GM21360 (cell line): ENCODE data around the gene VPS26A.
"Not testable (repeated sequence)": the region's sequence is repeated elsewhere in the genome, so short reads cannot be mapped to it uniquely, and the experiment has no call there.

Experiments
- ATAC-seq: cut with Tn5 transposase; IDR thresholded peaks from one replicate; pipeline ENCODE4 v1.9.1; 2021; ENCODE audit warnings: mild to moderate bottlenecking, moderate library complexity; ENCODE audit not compliant: unreplicated experiment

The VPS26A gene

DNA sequence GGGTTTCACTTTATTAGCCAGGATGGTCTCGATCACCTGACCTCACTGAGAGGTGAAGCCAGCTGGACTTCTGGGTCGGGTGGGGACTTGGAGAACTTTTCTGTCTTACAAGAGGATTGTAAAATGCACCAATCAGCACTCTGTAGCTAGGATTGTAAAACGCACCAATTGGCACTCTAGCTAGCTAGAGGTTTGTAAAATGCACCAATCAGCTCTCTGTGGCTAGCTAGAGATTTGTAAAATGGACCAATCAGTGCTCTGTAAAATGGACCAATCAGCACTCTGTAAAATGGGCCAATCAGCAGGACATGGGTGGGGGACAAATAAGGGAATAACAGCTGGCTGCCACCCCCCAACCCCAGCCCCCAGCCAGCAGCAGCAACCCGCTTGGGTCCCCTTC, 51.3 kb downstream of the VPS26A start:
- ATAC-seq: not testable (repeated sequence)

DNA sequence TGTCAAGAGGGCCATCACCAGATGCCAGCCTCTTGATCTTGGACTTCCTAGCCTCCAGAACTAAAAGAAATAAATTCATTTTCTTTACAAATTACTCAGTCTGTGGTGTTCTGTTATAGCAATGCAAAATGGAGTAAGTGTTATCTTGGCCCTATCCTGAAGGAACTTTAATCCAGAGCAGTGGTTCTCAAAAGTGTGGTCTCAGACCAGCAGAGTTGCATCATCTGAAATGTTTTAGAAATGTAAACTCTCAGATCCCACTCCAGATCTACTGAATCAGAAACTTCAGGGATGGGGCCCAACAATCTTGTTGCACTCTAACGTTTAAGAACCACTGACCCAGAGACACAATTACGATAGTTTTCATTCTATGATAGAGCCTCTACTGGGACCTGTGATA, 52.8 kb downstream of the VPS26A start:
- no peak for ATAC-seq

DNA sequence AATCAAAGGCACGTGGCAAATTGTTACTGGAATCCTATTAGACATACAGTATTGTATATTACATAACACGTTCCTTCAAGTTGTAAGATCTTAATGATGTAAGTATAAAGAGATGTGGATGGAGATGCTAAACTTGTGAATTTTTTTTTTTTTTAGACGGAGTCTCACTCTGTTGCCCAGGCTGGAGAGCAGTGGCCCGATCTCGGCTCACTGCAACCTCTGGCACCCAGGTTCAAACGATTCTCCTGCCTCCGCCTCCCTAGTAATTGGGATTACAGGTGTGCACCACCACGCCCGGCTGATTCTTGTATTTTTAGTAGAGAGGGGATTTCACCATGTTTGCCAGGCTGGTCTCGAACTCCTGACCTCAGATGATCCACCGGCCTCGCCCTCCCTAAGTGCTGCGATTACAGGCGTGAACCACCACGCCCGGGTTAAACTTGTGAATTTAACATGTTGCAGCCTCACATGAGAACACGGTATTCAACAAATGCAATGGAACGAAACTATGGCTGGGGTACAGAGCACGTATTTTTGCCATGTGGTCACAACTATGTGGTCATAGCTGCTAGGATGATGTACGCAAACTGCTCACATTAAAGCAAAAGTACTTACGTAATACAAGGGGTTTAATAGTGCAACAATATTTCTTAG, 55.2 kb downstream of the VPS26A start:
- peak; percentile 22 for ATAC-seq

DNA sequence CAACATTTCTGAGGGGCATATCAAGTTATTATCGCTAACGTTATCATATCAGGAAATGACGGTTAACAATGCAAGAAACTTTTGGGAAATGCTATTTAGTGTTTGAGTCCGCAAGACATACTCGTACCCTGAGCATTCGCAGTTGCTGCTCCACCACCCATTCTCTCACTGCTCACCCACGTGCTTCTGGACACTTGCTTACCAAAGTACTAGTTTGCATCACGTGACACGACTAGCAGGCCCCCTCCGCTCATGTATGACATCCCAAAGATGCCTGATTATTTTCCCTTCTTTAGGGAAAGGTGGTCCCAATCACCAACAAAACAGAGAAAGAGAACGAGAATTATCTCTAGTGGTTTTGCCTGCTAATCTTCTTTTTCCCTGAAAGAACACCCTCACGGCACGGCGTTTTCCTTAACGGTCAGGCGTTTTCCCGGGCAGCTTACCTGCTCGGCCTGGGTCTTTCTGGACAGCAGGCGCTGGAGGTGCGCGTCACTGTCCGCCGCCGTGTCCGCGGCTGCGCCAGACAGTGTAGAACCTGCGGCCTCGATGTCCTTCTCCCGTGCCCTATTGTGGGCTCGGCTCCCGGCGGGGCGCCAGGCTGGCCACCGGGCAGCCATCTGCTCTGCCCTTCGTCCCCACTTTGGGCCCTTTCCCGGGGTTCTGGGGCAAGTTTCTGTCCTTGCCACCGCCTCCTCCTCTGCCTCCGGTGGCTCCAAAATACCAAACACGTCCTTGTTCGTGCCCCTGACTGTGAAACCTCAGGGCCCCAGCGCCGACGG, 56.0 kb downstream of the VPS26A start, which contains the start of gene SUPV3L1:
TSS of gene SUPV3L1 (plus strand) at position 492 of the 782 bp plus-strand sequence. CDS start at position 550, 58 bp downstream.
- ATAC-seq: peak; percentile 74

DNA sequence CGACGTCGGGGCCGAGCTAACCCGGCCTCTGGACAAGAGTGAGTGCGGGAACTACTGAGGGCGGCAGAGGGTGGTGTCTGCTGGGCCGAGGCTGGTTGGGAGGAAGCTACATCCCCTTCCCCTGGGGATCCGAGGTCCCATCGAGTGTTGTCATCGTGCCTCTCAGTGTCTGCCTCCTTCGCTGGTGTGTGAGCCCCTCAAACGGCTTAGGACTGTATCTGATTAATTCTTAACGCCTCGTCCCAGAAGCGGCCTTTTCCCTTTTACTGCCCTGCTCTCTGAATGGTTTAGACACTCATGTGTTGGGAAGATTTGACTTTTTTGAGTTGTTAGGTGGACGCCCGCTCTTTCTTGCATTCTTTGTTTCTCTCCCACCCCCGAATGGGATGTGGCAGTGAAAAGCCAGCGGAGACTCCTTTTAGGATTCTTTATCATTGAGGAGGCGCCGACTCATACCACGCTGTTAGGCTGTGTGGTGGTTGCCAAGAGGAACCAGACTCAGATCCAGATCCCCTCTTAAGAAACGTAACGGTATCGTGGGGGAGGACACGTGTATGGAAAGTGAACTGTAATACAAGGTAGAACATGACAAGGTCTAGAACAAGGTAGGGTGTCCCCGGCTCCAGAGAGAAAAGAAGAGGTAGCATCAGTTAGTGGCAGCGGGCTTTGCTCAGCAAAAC, 56.7 kb downstream of the VPS26A start:
- peak; percentile 31 for ATAC-seq

DNA sequence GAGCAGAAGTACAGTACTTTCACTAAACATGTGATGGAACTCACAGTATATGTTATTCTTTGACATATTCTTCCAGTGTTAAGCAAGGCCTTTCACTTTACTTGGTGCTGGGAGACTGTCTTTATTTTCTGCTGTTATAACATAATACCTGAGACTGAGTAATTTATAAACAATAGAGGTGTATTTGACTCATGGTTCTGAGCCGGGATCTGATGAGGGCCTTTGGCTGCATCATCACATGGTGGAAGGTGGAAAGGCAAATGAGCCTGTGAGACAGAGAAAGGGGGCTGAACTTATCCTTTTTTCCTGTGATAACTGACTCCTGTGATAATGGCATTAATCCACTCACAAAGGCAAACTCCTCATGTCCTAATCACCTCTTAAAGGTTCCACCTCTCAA, 57.5 kb downstream of the VPS26A start:
- no peak for ATAC-seq

DNA sequence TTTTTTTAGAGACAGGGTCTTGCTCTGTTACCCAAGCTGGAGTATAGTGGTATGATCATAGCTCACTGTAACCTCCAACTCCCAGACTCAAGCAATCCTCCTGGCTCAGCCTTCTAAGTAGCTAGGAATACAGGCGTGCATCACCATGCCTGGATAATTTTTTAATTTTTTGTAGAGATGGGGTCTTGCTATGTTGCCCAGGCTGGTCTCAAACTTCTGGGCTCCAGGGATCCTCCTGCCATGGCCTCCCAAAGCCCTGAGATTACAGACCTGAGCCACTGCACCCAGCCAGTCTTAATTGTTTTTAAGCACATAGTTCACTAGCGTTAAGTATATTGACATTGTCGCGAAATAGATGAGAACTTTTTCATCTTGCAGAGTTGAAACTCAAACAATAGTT, 58.0 kb downstream of the VPS26A start:
- ATAC-seq: no peak

DNA sequence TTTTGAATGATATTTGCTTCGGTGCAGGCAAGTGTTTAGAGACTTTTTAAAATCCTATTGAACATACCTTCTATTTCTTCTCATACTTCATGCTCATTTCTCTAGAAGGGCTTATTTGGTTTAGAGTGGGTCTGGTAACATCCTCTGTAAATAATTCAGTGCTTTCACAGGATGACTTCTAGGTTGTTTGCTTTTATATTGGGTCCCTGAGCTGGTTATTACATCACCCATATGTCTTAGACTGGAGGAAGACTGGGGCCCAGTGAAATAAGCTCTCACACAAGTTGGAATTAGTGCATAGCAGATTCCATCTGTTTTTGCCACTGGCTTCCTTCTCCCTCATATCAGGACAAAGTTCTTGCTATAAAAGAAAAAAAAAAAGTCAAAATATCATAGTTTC, 62.5 kb downstream of the VPS26A start:
- no peak for ATAC-seq

DNA sequence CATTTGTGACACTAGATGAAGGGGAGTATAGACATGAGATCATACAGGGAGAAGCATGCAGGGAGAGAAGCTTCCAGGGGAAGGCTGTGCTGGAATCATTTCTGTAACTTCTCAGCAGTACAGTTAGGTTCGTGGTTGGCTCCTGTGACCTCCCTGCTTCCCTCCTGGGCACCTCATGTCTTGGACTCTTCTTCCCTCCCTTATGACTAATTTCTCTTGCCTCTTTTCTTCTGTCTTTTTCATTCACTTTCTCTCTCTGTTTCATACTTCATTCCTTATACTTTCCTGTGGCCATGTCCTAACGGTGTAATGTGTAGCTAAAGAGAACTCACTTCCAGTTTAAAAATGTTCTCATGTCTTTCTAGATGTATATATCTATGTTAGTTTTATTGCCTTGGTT, 77.1 kb downstream of the VPS26A start:
- ATAC-seq: no peak

DNA sequence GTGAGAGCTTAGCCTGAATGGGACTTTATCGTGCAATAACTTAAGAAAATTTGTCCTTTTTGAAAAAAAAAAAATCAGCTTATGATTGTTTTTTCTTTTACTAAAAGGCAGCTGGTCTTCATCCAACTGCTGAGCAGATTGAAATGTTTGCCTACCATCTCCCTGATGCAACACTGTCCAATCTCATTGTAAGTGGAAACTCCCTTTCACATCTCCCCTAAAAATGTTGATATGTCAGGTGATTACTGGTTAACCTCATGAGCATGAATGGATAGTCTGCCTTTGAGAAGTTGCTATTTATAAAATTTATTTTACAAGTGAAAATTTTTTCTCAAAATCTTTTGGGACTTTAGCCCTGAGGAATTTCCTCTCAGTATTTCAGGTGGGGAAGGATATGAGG, 78.4 kb downstream of the VPS26A start:
- ATAC-seq: no peak

DNA sequence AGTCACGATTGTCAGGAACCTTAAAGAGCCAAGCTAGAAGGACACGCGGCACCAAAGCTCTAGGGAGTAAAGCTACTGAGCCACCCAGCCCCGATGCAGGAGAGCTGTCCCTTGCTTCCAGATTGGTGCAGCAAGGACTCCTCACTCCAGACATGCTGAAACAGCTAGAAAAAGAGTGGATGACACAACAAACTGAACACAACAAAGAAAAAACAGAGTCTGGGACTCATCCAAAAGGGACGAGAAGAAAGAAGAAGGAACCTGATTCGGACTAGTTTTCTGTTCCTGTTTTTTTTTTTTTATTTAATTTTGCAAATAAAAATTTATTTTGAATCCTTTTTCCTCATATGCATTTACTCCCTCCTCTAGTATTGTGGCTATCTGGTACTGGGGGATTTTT, 84.8 kb downstream of the VPS26A start:
- ATAC-seq: no peak

DNA sequence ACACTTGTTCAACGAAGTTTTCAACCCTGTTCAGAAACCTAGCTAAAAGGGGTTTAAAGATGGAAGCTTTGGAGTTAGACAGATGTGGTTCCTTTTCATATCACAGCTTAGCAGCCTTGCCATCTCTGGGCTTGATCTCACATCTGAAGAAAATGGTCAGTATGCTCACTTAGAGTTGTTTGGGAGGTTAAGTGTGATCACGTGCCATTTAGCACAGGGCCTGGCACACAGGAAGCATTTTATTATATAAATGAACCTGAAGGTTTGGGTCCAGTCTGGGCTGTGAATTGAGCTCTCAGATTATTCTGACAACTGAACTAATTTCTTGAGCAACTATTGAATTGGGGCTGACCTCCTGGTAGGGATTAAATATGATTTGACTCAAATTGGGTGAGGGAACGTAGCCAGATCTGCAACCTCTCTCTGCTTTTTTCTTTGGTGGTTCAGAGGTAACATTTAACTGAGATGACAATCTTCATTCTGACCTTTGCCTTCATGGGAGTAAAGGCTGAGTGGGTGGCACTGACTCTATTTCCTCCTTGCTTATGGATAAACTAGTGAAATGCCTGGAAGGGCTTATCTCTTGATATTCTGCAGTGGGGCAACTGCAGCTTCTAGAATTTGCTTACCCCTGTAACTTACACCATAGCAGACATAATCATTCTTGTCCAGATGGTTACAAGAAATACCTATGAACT, 86.0 kb downstream of the VPS26A start:
- ATAC-seq: no peak

DNA sequence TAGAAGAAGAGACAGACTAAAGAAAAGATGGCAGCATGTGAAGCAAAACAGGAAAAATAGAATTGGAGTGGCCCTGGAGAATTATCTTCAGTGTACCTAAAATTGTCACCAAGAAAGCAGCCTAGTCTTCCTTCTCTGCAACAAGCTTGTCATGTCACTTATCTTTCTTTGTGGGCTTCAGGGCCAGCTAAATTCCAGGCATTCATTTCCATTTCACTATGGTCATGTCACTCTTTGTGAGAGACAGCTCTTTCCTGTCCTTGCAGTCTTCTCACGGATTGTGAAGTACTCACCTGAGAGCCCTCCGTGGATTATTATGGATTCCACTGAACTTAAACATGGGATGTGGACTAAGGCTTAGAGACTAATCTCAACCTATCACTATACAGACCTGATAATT, 87.1 kb downstream of the VPS26A start:
- ATAC-seq: no peak

DNA sequence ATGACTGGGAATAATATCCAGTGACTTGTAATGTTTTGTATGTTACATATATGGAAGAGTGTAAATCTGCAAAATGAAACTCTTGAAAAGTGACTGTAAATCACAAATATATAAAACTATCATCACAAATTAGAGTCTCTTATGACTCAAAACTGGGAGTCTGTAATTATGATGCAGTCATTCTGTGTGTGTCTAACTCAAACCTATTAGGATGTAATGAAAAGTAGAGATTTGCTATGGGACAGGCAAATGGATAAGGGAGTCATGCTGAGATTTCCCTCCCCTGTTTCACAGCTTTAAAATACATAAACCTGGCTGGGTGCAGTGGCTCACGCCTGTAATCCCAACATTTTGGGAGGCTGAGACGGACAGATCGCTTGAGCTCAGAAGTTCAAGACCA, 87.5 kb downstream of the VPS26A start:
- no peak for ATAC-seq

DNA sequence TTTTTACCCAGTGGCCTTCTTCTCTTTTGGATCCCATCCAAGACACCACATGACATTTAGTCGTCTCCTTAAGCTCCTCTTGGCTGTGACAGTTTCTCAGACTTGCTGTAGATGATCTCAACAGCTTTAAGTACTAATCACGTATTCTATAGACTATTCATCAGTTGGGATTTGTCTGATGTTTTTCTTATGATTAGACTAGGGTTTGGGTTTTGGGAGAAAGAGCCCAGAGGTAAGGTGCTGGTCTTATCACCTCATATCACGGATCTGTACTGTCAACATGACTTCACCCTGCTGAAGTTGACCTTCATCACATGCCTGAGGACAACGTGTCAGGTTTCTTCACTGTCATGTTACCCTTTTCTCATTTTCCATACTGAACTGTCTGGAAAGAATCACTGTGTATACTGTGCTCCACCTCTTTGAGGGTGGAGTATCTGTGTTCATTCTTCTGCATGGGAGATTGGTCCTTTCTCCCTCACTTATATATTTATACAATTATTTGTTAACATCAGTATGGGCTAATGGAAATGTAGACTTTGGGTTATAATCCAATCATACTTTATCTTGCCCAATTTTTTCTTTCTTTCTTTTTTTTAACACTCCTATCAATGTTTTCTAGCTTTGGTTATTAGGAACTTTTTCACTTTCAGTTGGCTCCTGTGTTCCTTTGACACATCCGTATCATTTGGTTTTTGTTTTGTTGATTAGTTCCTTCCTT, 89.8 kb downstream of the VPS26A start:
- ATAC-seq: no peak

DNA sequence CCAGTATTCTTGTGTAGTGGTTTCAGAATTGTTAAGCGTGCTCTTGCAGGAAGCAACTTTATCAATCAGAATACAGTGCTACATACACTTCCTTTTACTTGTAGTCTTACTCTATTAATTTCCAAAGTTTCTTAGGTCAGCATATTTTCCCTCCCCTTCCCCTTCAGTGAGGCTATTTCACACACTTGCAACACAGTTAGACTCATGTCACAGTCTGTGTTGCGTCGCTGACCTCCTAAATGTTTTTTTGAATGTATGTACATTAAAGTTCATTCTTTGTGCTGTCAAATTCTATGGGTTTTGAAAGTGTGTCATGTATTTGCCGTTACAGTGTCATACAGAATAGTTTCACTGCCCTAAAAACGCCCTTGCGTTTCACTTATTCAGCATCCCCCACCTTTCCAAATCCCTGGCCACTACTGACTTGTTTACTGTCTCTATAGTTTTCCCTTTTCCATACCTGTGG, 90.7 kb downstream of the VPS26A start:
- ATAC-seq: no peak

DNA sequence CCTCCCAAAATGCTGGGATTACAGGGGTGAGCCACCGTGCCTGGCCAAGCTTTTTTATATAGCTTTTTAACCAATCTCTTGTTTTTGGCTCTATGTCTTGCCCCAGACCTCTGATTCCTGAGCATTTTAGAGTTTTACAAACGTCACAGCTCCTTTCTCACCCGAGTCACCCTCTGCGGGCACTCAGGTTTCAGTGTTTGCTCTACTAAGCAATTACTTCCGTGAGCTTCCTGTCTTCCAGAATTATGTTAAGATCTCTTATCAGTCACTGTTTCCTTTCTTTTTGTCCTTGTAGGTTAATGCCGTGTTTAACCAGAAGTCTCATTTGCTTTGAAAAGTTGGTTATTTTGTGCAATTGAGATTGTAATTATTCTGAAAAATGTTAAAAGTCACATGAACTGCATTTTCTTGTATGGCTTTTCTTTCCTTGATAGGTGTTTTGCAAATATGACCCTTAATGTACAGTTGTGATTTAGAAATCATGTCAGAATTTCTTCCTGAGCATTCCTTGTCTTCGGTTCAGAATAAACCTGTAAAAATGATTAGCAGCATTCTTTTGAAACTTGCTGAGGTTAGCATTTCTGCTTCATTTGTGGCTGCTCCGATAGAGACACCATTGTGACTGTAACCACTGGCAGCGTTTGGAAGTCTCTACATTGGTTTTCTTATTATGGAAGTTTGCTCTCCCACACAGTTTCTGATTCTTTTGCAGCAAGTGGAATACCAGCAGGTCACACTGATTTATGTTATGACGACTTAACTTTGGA, 91.6 kb downstream of the VPS26A start:
- ATAC-seq: no peak

DNA sequence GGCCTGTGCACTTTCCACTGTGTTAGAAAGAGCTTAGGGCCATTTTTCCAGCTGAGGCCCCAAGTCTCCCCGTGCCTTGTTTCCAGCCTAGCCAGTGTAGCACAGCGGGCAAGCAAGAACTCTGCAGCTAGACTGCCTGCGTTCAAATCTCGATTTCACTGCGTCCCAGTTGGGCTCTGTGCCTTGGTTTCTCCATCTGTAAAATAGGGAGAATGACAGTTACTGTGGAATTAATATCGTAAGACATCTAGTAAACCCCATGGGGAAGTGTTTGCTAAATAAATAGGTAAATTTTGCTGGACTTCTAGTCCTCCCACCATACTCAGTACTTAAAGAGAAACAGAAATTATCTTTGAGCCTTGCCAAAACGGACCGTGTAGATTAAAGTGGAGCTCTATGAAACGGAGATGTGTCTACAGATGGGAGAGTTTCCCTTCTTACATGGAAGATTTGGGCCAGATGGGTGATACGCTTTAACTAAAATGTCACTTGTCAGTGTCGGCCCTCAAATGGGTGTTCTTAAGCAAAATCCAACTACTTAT, 92.7 kb downstream of the VPS26A start:
- ATAC-seq: no peak

DNA sequence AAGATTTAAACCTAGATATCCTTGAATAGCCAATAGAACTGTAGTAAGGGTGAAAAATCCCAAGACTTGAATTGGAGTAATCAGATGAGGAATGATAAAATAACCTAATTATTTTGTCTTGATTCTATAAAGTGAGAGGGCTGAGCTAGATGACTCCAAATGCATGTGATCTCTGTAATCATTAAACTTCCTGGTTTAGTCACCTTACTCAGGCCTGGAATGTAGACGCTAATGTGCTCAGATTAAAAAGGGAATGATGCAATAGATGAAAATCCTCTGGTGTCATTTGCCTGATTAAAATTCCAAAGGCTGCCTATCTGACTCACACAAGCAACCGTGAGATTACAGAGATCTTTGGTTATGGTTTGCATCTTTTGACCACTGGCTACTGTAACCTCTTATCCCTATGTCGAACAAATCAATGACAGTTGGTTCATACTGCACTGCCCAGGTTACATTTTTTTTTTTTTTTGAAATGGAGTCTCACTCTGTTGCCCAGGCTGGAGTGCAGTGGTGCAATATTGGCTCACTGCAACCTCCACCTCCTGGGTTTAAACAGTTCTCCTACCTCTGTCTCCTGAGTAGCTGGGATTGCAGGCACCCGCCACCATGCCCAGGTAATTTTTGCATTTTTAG, 93.3 kb downstream of the VPS26A start:
- no peak for ATAC-seq
